ENCODE measurements around the gene ABCC2.
"Not testable (repeated sequence)": the region's sequence is repeated elsewhere in the genome, so short reads cannot be mapped to it uniquely, and the experiment has no call there.

The ABCC2 gene

GRCh38 chr10:99809931-99810615 is 27.6 kb downstream of the ABCC2 start:
- no peak for DNase-seq

GRCh38 chr10:99812177-99812576 is 29.7 kb downstream of the ABCC2 start:
- no peak for DNase-seq

- DNase-seq: no peak
Measured at GRCh38 chr10:99814143-99814542, 31.7 kb downstream of the ABCC2 start.

GRCh38 chr10:99815621-99816020 is 33.2 kb downstream of the ABCC2 start:
- no peak for DNase-seq

- DNase-seq: no peak
Measured at GRCh38 chr10:99827936-99828335, 45.5 kb downstream of the ABCC2 start.

- DNase-seq: no peak
Measured at GRCh38 chr10:99828464-99828863, 46.0 kb downstream of the ABCC2 start.

- DNase-seq: no peak
Measured at GRCh38 chr10:99832439-99832838, 50.0 kb downstream of the ABCC2 start.

GRCh38 chr10:99834410-99834809 is 52.0 kb downstream of the ABCC2 start:
- no peak for DNase-seq

- no peak for DNase-seq
Measured at GRCh38 chr10:99835947-99836346, 53.5 kb downstream of the ABCC2 start.

- no peak for DNase-seq
Measured at GRCh38 chr10:99836711-99837110, 54.3 kb downstream of the ABCC2 start.

- DNase-seq: not testable (repeated sequence)
Measured at GRCh38 chr10:99840859-99841258, 58.4 kb downstream of the ABCC2 start.

- DNase-seq: no peak
Measured at GRCh38 chr10:99841746-99842145, 59.3 kb downstream of the ABCC2 start.

GRCh38 chr10:99843310-99843709 is 60.9 kb downstream of the ABCC2 start:
- no peak for DNase-seq

- no peak for DNase-seq
Measured at GRCh38 chr10:99844433-99844955, 62.1 kb downstream of the ABCC2 start.

- peak; percentile 51 for DNase-seq
Measured at GRCh38 chr10:99845837-99846382, 63.5 kb downstream of the ABCC2 start.

- DNase-seq: no peak
Measured at GRCh38 chr10:99849057-99849456, 66.6 kb downstream of the ABCC2 start.

GRCh38 chr10:99849536-99849935 is 67.1 kb downstream of the ABCC2 start:
- DNase-seq: no peak

GRCh38 chr10:99850021-99850766 is 67.8 kb downstream of the ABCC2 start:
- DNase-seq: no peak

GRCh38 chr10:99850767-99851340 is 68.4 kb downstream of the ABCC2 start:
- no peak for DNase-seq

- no peak for DNase-seq
Measured at GRCh38 chr10:99851825-99852224, 69.4 kb downstream of the ABCC2 start.

GRCh38 chr10:99852481-99853213 is 70.2 kb downstream of the ABCC2 start:
- DNase-seq: no peak

GRCh38 chr10:99853655-99854054 is 71.2 kb downstream of the ABCC2 start:
- DNase-seq: no peak

- no peak for DNase-seq
Measured at GRCh38 chr10:99854860-99855259, 72.4 kb downstream of the ABCC2 start.

All from effector CD8-positive, alpha-beta T cell (primary cell).